GM19043 (cell line): ENCODE results near the gene KIF16B.
"Not testable (repeated sequence)": the region's sequence is repeated elsewhere in the genome, so short reads cannot be mapped to it uniquely, and the experiment has no call there.

ENCODE experiments used
- ATAC-seq: cut with Tn5 transposase; IDR thresholded peaks from one replicate; pipeline ENCODE4 v1.9.1; 2021; ENCODE audit warnings: low read depth; ENCODE audit not compliant: unreplicated experiment

KIF16B gene

GRCh38 chr20:16439540-16439939, 133.7 kb downstream of the KIF16B start:
- ATAC-seq: not testable (repeated sequence)

DNA sequence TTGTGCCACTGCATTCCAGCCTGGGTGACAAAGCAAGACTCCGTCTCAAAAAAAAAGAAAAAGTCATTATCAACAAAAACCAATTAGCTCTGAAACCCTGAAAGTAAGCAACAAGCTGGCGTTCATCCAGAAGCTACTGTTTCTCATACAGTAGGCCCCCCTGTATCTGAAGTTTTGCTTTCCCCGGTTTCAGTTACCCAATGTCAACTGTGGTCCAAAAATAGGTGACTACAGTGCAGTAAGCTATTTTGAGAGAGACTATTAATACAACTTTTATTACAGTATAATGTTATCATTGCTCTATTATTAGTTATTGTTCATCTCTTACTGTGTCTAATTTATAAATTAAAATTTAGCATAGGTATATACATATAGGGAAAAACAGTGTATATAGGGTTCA, 135.1 kb downstream of the KIF16B start:
- no peak for ATAC-seq

GRCh38 chr20:16437387-16437996, 135.8 kb downstream of the KIF16B start:
- ATAC-seq: no peak

GRCh38 chr20:16434062-16434664, 139.1 kb downstream of the KIF16B start:
- no peak for ATAC-seq

GRCh38 chr20:16433293-16433580, 140.0 kb downstream of the KIF16B start:
- ATAC-seq: no peak

GRCh38 chr20:16432466-16433292, 140.6 kb downstream of the KIF16B start:
- ATAC-seq: no peak

DNA sequence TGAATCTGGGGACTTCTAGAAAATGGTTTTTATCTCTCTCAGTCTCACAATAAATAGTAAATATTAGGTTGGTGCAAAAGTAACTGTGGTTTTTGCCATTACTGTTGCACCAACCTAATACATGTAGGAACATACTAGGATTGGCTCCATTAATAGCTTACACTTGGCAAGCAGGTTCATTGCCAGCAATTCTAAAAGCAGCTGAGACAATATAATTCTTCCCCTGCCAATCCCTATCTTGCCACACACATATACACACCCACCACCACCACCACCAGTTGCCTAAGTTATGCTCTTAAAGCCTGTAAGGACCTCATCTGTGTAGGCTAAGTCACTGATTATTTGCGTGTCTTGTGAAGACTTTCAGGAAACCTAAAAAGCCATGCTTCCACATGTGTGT, 145.1 kb downstream of the KIF16B start:
- ATAC-seq: no peak

DNA sequence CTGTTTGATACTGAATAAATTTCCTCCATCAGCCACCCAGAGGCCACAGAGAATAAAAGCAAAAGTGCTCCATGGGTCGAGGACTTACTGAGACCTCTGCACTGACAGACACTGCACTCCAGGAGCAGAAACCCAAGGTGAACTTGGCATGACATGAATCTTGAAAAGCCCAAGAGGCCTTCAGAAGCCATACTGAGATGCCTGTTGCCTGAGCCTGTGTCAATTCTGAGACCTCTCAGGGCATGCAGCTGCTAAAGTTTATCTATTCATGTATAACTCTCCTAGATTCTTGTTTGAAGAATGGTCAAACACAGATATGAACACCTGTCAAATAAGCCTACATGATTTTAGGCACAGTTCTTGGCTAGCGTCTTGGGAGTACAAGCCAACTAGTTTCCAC, 145.7 kb downstream of the KIF16B start:
- ATAC-seq: no peak

DNA sequence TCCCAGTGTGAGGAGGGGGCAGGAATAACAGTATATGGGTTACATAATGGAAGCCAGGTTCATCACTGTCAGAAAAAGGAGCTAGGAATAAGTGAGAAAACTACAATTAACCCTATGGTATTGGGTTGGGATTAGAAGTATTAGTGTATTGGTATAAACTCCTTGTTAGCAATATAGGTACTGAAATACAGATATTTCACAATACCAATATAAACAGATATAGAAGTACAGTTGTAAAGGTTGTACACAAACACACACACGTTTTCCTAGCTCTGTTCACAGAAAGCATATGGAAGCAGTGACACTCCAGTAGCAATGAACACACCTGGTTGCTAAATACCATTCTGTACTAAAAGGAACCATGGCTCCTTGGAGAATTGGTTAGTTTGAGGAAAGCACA, 148.5 kb downstream of the KIF16B start:
- no peak for ATAC-seq

- ATAC-seq: no peak
These were observed 149.7 kb downstream of the KIF16B start for GRCh38 chr20:16423311-16424212.

GRCh38 chr20:16419138-16419715, 154.0 kb downstream of the KIF16B start:
- ATAC-seq: no peak

GRCh38 chr20:16418616-16419015, 154.6 kb downstream of the KIF16B start:
- ATAC-seq: no peak

DNA sequence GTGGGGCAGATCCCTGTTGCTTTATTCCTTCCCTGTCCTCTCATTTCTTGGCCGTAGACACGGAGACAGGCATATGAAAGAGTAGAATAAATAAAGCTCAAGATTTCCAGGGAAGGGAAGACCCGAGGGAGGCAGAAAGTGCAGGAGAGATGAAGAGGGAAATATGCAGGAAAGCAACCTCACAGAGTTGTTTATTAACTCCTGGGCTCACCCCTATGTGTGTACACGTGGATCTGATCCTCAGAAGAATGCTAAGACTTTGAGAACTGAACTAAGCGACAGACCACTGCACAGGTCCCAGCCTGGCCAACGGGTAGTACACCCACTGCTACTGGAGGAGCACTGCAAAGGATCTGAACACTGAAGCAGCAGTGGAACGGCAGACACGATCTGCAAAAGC, 156.2 kb downstream of the KIF16B start:
- no peak for ATAC-seq

- ATAC-seq: no peak
These were observed 157.9 kb downstream of the KIF16B start for GRCh38 chr20:16415071-16416053.

GRCh38 chr20:16412906-16413305, 160.3 kb downstream of the KIF16B start:
- no peak for ATAC-seq

DNA sequence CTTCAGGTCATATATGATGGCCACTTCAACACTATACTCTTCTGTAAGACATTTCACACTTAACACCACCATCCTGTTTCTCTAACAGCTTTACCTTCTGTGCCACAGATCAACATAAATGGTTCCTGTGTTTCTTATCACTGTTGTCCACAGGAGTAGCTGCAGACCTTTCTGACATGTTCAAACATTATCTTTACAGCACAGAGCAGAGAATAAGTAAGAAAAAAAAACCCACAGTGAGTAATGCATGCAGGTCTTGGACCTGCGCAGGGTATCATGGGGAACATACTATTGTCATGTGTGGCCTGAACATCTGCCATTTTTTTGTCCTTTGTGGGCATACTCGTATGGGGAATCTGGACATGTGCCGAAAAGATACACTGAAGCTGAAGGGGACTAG, 161.9 kb downstream of the KIF16B start:
- ATAC-seq: no peak

DNA sequence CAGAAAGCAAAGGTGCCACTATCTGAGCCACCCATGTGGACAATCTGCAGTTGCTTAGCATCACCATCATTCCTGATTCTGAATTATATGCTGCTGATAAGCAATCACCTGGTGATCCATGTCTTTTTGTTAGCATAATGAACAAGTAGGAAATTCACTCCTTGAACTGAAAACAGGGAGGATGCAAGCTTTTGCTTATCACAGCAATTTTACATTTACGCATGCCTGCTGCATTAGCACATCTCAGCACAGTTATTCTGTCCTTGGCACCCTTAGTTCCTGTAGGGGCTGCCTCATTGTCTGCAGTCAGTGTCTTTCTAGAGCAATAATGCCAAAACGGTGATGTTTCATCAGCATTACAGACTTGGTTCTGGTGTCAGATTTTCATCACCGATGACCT, 162.6 kb downstream of the KIF16B start:
- no peak for ATAC-seq

GRCh38 chr20:16408981-16409380, 164.3 kb downstream of the KIF16B start:
- no peak for ATAC-seq

DNA sequence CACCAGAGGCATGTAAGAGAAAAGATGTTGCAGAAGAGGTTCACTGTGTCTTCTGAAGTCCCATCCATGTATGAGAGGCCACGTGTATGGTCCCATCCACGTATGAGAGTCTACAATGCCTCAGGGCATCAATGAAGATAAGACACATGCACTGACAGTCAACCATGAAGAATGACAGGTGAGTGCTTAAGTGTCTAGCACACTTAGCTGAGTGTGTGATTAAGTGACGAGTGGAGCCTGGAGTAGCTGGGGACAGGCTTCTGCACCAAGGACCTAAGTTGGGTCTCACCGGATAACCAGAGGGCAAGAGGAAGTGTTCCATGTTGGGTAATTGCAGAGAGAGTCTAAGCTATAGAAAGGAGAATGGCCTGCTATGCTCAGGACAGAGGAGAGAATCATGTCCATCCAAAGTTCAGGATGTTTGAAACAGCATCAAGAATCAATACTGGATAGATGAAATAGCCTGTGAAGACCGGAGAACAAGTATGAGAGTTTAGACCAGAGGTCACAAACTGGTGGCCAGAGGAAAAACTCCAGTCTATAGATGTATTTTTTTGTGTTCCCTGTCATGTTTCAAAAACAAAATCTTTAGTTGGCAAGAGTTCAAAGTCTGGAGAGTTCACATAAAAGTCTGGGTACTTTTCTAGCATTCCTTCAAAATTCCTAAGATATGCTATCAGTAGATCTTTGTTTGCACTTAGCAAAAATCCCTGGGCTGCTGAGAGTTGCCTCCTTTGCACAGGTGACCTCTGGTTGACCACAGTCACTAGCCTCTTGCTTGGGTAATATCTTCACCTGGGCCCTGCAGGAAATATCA, 165.8 kb downstream of the KIF16B start:
- ATAC-seq: no peak
